NCI-H82 (cell line): Measurements from ENCODE around the gene RCAN1.
"Not testable (repeated sequence)": the region's sequence is repeated elsewhere in the genome, so short reads cannot be mapped to it uniquely, and the experiment has no call there.

ENCODE experiments used
- DNase-seq: peaks from one replicate; lab custom pipeline; 2025; lab: John Stamatoyannopoulos, UW

Gene RCAN1

DNA sequence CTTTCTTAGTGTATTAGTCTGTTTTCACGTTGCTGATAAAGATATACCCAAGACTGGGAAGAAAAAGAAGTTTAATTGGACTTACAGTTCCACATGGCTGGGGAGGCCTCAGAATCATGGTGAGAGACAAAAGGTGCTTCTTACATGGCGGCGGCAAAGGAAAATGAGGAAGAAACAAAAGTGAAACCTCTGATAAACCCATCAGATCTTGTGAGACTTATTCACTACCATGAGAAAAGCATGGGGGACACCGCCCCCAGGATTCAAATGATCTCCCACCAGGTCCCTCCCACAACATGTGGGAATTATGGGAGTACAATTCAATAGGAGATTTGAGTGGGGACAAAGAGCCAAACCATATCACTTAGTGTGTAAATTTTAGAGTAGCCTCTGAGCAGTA, 46.1 kb downstream of the RCAN1 start:
- DNase-seq, result not testable (repeated sequence)

DNA sequence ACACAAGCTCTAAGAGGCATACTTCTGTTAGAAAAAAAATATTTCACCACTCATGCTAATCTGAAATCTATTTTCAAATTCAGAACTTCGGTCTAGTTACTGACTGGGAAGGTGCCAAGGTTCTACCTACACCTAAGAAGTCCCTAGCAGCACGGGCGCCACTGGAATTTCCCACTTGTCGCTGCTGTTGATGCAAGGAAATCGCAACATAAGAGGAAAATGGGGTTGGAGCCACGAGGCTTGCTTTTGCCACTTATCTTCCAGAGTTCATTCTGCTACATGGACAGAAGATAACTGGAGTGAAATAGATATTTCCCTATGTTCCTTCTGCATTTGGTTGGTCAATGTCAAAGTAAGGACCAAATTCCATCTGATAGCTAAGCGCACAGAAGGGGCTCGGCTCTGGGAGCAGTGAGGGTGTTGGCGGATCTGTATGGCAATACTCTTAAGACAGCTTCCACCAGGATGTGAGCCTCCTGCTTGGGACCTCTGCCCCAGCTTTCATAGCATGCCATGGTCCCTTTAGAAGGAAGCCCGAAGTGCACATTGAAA, 47.2 kb downstream of the RCAN1 start:
- no peak for DNase-seq

DNA sequence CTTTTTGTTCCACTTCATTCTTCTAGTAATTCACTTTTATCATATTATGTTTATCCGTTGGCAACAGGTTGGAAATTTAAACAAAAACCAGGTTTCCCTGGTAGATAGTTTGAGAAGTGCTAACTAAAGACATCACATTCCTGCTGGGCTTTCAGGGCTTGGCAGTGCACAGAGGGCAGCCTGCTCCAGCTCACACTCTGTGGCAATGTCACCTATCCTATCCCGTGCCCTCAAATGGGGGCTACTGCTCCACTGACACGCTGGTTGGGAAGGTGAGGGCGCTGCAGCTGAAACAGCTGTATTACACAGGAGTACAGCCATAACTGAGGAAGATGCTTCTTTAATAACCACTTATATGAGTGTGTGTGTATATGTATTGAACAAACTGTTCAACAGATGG, 49.7 kb downstream of the RCAN1 start:
- no peak for DNase-seq

DNA sequence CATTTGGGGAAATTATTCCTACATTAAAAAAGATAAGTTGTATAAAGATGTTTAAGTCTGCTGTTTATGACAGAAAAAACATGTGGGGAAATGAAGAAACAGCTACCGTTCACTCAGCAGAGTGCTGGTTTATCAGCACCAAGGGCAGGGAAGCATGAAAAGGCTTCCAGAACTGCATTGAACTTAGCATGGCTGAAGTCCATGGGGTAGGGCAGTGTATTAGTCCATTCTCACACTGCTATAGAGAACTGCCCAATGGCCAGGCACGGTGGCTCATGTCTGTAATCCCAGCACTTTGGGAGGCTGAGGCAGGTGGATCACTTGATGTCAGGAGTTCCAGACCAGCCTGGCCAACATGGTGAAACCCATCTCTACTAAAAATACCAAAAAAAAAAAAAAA, 51.5 kb downstream of the RCAN1 start:
- DNase-seq, result not testable (repeated sequence)

DNA sequence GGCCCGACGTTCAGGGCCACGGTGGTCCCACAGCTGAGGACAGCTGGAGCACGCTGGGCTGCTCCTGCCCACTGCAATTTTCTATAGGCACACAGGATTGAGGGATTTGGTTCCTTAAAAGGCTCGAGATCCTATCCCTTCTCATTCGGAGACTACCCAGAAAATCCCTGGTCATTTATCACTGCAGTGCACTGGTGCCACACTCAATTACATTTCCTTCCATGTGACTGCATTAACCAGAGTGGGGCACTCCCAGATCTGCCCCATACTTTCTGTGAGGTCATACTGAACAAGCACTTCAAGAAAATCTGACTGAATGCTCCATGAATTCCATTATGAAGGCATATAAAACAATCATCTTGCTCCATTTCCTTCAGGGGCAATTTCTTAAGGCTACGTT, 53.1 kb downstream of the RCAN1 start:
- DNase-seq, result no peak

DNA sequence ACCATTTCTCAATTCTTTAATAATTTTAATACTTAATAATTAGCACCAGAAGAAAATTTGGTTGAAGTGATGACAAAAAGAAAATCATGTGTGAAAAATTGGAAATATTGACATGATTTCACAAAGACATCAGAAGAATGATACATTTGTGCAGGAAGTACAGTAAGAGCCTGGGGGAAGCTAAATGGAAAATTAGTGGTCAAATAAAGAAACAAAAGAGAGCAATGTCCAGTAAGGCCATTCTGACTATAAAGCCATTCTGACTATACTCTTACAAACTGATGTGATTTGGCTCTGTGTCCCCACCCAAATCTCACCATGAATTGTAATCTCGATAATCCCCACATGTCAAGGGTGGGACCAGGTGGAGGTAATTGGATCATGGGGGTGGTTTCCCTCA, 54.3 kb downstream of the RCAN1 start:
- peak; percentile 37 for DNase-seq

DNA sequence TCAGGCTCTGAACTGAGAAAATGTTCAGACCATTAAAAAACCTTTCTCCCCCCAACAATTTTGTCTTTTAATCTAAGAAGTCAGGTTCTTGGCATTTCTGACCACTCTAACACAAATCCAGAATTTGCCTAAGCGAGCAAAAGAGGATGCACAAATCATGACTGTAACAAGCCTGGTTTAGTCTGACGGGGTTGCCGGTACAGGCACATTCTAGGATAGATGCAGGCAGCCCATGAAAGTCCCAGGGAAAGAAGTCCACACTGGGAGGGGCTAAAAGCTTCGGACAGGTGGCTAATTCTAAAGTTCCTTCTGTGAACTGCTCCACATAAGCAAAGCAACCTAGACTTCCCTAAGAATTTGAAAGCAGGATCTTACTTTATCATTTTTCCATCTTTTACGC, 54.9 kb downstream of the RCAN1 start:
- no peak for DNase-seq

DNA sequence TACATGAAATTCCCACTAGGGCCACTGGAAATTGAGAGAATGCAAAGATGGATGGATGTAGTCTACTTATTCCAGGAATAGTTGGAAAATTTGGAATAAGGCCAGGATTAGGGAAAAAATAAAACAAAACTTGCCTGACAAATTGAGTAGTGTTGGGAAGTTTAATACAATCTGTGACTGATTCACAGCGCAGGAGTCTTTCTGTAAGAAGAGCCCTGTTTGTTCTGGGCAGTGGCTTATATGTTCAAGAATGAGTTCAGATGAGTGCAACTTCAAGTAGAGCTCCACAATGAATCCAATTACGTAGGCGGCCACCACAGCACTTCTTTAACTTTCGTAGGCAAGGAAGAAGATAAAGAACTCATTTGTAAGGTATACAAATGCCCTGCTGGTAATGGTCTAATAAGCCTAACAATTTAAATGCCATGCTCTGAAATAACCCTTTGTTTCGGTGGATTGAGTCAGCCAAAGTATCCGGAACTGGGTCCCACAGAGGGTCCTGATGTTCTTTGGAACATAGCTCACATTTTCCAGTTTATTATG, 55.8 kb downstream of the RCAN1 start:
- no peak for DNase-seq

DNA sequence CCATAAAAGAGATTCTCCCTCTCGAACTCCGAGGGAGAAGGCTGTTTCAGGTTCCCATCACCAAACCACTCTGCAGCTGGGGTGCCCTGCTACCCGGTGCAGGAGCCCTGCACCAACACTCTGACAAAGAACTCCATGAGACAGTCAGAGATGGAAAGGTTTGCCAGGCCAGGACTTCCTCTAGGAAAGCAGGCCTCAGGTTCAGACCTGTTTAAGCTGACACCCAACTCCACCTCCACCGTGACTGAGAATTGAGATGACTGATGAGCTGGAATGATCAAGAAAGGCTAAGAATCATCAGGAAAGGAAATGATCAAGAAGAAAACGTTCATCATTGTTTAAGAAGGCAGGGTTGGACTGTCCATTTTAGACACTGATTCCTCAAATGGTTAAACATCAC, 56.7 kb downstream of the RCAN1 start:
- no peak for DNase-seq

DNA sequence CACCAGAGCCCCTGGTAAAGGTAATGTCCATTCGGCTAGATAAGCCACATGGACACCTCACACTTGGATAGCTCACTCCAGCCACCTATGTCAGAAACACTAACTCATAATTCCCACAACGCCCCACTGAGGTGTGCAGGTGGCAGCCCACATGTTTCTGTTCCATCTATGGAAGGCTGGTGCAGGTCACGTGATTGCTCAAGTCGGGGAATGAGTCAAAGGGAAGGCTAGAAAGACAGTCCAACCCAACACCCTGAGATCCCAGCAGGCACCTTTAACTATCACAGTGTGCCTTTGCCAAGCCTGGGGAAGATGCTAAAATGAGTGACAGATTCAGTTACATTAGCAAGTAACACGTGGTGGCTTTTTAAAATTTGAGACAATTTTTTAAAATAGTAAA, 57.7 kb downstream of the RCAN1 start:
- DNase-seq, result no peak

DNA sequence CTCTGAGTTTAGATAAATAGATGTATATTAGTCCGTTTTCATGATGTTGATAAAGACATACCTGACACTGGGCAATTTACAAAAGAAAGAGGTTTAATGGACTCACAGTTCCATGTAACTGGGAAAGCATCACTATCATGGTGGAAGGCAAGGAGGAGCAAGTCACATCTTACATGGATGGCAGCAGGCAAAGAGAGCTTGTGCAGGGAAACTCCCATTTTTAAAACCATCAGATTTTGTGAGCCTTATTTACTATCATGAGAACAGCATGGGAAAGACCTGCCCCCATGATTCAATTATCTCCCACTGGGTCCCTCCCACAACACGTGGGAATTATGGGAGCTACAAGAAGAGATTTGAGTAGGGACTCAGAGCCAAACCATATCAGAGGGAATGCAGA, 60.2 kb downstream of the RCAN1 start:
- not testable (repeated sequence) for DNase-seq

DNA sequence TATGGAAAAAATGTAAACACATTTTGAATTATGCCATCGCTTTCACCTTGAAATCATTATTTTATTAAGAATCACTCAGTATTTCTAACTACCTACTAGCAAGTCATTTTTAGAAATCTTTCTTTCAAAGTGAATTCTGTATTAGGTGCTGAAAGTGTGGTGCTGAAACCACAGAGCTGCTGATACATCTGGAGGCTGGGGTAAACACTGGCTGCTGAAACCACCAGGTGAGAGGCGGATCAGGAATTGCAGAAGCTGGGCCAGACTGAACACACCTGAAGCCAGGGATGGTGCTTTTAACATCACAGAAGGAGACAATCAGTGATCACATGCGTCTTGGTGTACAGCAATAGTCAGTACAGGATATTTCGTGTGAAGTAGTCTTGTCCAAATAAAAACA, 60.7 kb downstream of the RCAN1 start:
- no peak for DNase-seq

DNA sequence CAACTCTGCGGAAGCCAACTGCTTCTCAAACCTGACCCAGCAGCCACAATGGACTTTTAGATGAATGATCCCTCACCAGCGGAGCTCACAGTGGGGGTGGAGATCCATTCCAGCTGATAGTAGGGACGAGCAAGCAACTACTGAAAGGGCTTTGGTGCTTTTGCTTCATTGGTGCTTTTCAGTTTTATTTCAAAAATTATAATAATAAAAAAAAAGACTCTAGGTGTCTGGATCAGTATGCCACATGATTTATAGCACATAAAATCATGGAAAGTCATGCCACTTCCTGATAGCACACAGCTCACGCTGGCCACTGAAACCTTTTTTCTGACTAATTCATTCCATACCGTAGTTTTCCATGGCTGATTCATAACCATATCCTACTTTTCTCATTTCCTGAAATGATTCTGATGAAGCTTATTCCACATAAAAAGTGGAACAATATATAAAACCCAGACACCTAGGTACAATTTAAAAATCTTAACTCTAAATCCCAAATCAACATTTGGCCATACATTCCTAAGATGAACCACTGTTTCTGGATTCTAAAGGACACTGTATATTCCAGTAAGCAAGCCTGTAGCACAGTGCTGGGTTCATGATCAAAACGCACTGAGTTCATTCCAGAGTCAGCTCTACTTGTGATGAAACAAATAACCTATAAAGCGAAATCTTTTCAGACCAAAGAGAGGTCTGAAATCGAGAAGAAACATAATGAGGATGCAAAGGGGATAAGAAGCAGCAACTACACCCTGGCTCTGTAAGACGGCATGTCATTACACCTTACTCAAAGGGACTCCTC, 61.6 kb downstream of the RCAN1 start:
- DNase-seq, result no peak

DNA sequence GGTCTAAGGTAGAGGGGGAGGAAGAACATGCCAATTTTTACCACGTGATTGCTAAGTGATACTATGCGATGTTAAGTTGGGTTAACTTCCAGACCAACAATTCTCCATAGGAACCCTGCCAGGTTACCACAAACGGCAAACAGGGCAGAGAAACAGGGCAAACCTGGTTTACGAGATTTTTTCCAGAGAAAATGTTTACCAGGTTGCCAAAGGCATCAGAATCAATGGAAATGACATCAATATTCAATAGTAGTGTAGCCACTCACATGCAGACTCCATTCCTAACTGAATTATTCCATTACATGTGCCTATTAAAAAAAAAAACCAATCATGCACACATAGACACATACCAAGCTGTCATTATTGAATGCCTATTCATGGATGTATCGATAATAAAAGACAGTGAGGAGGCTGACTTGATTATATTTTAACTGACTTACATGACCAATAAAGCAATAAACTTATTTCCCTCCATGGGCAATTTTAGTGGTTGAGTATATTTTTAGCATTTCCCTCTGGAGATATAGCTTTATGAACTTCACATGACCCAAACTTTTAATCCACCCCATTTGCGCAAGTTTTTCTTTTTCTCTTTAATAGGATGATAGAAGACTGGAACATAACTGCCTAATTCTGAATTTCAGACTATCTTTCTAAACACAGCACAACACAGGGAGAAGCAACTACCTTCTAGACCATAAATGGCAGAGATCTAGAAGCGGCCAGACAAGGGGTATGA, 62.4 kb downstream of the RCAN1 start:
- DNase-seq, result no peak

DNA sequence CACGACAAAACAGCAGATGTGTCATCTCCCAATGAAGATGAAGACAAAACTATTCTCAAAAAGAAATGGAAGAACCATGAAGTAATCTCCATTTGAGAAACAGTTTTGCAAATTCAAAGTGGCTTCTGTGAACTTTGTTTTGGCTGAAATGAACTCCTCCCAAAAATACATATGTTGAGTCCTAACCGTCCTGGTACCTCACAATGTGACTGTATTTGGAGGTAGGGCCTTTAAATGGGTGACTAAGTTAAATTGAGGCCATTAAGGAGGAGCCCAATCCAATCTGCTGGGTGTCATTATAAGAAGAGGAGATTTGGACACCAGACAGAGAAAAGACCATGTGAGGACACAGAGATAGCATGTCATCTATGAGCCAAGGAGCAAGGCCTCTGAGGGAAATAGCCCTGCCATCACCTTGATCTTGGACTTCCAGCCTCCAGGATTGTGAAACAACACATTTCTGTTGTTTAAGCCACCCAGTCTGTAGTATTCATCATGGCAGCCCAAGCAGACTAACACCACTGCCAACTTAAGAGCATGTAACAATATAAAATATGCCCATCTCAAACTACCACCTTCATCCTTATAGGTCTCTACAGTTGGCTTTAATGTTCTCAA, 64.6 kb downstream of the RCAN1 start:
- DNase-seq, result no peak

DNA sequence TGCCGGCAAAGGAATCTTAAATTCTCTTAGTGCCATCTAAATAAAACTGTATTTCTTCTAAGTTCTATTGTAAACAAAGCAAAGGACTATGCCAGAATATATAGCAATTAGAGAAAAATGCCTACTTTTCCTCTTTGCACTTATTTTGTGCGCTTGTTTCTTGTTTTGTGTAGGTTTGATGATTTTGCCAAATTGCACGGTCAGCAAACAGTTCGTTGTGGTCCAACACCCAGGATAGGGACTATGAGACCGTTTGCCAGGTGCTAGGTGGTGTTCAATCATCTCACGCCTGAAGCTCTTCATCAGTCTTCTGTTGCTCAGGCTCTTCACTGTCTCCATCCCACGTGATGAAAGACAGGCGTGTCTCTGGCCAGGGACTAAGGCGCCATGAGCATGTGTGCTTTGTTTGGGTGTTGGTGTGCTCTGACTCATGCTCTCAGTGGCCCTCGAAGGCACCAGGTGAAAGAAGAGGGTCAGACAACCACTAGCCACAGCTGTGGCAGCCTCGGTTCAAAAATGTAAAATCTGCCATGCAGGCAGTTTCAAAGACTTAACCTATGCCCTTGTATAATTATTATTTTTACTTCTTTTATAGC, 66.0 kb downstream of the RCAN1 start:
- no peak for DNase-seq

DNA sequence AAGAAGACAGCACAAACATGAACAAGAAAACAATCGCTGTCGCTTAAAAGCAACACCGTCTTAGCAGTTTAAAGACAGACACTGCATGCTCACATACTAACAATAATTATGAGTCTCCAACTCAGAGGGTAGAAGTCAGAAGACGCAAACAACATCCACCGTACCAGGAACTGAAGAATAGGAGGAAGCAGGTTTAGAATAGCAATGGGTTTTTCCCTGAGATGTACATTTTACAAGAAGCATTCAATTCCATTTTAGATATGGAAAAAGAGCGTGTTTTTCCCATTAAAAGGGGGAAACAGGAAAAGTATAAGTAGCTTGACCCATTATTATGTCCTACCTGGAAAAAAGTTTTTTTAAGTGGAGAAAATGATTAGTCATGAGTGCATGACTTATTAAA, 68.4 kb downstream of the RCAN1 start:
- no peak for DNase-seq

DNA sequence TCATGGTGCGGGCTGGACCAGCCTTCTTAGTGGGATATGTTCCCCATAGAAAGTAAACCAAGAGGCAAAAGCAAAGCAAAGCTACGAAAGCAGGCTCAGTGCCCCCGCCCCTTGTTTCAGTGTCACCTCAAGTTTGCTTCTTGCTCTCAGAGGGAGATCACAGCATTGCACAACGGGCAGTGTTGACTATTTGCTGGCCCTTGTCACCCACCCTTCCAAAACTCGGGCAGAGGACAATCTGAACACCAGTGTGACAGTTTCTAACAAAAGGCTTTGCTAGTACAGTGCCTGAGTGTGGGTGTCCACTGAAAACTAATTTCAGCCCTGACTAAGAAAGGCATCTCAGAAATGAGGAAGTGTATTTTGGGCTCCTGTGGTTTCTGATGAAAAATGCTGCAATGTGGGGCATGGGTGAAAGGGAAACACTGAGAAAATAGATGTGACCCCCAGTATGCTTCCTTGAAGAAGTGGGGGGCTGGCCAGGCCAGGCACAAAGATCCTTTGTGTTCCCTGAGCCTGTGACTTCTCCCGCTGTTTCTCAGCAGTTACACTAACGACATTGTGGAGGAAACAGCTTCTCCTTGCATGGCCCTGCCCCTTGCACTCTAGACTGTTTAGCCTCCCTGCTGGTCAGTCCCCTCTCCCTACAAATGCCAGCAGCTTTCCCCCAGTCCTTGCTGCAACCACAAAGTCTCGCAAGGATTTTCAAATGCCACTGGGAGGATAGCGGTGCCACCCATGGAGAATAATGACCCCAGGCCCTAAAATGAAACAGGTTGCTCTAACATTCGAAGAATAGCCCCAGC, 69.6 kb downstream of the RCAN1 start:
- no peak for DNase-seq

DNA sequence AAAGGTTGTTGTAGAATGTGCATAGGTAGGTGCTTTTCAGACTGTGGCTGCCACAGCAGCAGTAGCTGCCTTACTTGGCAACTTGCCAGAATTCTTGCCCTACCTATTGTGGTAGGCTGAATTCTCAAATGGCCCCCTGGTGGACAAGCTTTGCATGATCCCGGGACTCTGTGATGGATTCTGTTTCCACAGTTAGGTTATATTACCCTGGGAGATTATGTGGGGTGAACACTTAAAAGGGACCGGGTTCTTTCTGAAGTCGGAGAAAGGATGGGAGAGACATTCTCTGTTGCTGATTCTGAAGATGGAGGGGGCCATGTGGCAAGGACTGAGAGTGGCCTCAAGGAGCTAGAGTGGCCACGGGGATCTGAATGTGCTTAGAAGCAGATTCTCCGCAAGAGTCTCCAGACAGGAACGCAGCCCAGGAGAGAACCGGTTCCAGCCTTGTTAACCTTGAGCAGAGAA, 70.8 kb downstream of the RCAN1 start:
- DNase-seq, result peak; percentile 96

DNA sequence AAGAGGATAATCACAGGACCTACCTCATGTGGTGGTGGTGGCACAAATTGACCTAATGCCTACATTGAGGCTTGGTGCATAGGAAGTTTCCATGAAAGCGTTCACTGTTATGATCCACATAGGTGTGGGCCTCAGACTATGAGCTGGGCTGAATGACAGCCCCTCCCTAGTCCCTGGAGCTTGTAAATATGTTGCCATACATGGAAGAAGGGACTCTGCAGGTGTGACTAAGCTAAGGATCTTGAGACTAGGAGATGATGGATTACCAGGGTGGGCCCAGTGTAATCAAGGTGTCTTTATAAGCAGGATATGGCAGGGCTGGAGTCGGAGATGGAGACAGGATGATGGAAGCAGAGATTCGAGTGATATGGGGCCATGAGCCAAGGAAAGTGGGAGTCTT, 71.9 kb downstream of the RCAN1 start:
- DNase-seq, result no peak

DNA sequence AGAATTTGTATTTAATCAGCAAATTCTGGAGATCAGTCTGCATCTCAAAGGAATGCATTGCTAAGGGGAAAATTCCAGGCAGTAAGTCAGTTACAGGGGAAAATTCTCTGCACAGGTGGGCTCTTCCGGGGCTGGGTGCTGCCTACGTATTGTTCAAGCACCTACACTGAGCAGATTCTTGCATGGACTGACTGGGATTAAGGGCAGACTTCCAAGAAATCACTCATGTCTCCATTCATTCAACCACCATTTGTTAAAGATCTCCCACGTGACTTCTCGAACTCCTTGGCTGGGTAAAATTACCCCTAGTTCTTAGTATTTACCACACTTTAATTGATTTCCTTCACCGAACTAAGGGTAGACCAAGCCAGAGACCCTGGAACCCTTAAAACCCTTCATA, 74.7 kb downstream of the RCAN1 start:
- DNase-seq, result no peak
